Mesothelial cell of epicardium (in vitro differentiated cells): ENCODE results near the gene GJB6. TPM values are rescaled to one million over a fixed set of nuclear protein-coding genes. Genes with fewer than 3 reads are reported as not detected.

Experiments used
- DNase-seq, 2 experiments: peaks; one replicate each; pipeline ENCODE4 v3.0.0; 2021; ENCODE audit warnings: low spot score in 2 of 2; ENCODE audit not compliant: unreplicated experiment in 2 of 2
- H3K27ac Mint-ChIP-seq: 2 replicates; pipeline ENCODE4 v1.8.0; 2021; ENCODE audit warnings: mixed read lengths
- H3K27me3 Mint-ChIP-seq: 2 replicates; pipeline ENCODE4 v1.8.0; 2021; ENCODE audit warnings: low read depth, mixed read lengths
- H3K36me3 Mint-ChIP-seq: 2 replicates; pipeline ENCODE4 v1.8.0; 2021; ENCODE audit warnings: mixed read lengths
- H3K4me1 Mint-ChIP-seq: 2 replicates; pipeline ENCODE4 v1.8.0; 2021; ENCODE audit warnings: mixed read lengths
- H3K4me3 Mint-ChIP-seq: 2 replicates; pipeline ENCODE4 v1.8.0; 2021; ENCODE audit warnings: mild to moderate bottlenecking, moderate library complexity, mixed read lengths
- H3K9me3 Mint-ChIP-seq: 2 replicates; pipeline ENCODE4 v1.8.0; 2021; ENCODE audit warnings: mixed read lengths
- CTCF ChIP-seq: fragments of 200-600 bp; sonication (generic); IDR thresholded peaks from one replicate; pipeline ENCODE4 v1.5.0; 2021; ENCODE audit warnings: antibody characterized with exemption; ENCODE audit not compliant: unreplicated experiment
- total RNA-seq: library from RNA; stranded (reverse); gene quantifications from 3 replicates; pipeline ENCODE4 v1.2.1, GENCODE V29; 2021

GJB6 gene
- total RNA-seq, 1 donor from 2014 or later, result 32.7 TPM

- peak overlapping the region; percentile 75 for H3K27ac Mint-ChIP-seq
- DNase-seq, result no peak
These were observed 57.3 kb downstream of the GJB6 start for GRCh38 chr13:20174656-20175405.

GRCh38 chr13:20173116-20173746 lies 58.9 kb downstream of the GJB6 start:
- no peaks in the 10 kb centered on the region for H3K36me3 Mint-ChIP-seq
- H3K9me3 Mint-ChIP-seq, result peaks cover 7% of the 10 kb centered on the region
- no peaks in the 10 kb centered on the region for H3K27me3 Mint-ChIP-seq
- no peak overlapping the region for H3K4me3 Mint-ChIP-seq
- no peak overlapping the region for H3K27ac Mint-ChIP-seq
- no peak for TF ChIP-seq CTCF
- no peak for DNase-seq
- peaks cover 43% of the 10 kb centered on the region for H3K4me1 Mint-ChIP-seq

More at GRCh38 chr13:20174656-20175405, 57.3 kb downstream of the GJB6 start:
- peaks cover 7% of the 10 kb centered on the region for H3K9me3 Mint-ChIP-seq
- H3K4me1 Mint-ChIP-seq, result peaks cover 45% of the 10 kb centered on the region
- TF ChIP-seq CTCF, result no peak
- no peaks in the 10 kb centered on the region for H3K36me3 Mint-ChIP-seq
- no peaks in the 10 kb centered on the region for H3K27me3 Mint-ChIP-seq
- H3K4me3 Mint-ChIP-seq, result no peak overlapping the region

Other genes with a start within 250 kb of the GJB6 start
- gene GJA3, start 71.3 kb downstream of the GJB6 start, total RNA-seq, result 4.4 to 5.3 TPM (median 5.2 TPM) in 3 replicates
- 24.4 to 27.2 TPM (median 25.4 TPM) in 3 replicates for gene GJB2, start 39.4 kb downstream of the GJB6 start, total RNA-seq